ENCODE measurements around the gene UCHL3.

Gene UCHL3

GRCh38 chr13:75652726-75653125 is 103.1 kb downstream of the UCHL3 start:
- TF ChIP-seq CTCF (IDR thresholded peaks at IDR 0.05; ENCODE audit: insufficient read depth, low read length, missing control alignments) = no peak
- DNase-seq (ENCODE audit: low read depth, low spot score) = no peak
- CTCF ChIA-PET = interaction anchor here (1.7 kb wide), 1 partner anchor 13 kb away, joined by 4 read pairs; no protein-coding TSS in a partner anchor
- POLR2A ChIA-PET = no interaction called here
- H3K4me3 ChIP-seq (ENCODE audit: low read depth, low read length) = no peak overlapping the region
